ENCODE results near the gene FARP1.

Gene FARP1

GRCh38 chr13:98290261-98290660, 147.4 kb downstream of the FARP1 start:
- no peak for DNase-seq

- no peak for DNase-seq
Observed at GRCh38 chr13:98291658-98292057, 148.8 kb downstream of the FARP1 start.

GRCh38 chr13:98293103-98293502, 150.2 kb downstream of the FARP1 start:
- no peak for DNase-seq

GRCh38 chr13:98293570-98294142, 150.8 kb downstream of the FARP1 start:
- DNase-seq: no peak

DNA sequence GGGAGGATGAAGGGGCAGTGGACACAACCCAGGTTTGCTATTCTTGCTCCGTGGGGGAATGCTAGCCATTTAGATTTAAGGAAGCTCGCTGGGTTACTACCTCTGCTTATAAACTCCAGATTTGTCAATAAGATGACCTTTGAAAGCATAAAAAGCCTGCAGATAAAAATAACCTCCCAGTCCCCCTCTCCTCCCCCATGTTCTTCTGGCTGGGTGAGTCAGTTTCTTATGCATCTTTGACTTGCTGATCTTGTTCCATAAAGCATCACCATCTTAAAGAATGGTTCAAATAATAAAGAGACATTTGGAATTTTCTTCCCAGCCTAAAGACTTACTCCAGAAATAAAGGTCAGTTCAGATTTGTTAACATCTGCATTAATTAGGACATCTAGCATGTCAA, 152.5 kb downstream of the FARP1 start:
- DNase-seq: no peak

- DNase-seq: no peak
Observed at GRCh38 chr13:98297051-98297450, 154.2 kb downstream of the FARP1 start.

DNA sequence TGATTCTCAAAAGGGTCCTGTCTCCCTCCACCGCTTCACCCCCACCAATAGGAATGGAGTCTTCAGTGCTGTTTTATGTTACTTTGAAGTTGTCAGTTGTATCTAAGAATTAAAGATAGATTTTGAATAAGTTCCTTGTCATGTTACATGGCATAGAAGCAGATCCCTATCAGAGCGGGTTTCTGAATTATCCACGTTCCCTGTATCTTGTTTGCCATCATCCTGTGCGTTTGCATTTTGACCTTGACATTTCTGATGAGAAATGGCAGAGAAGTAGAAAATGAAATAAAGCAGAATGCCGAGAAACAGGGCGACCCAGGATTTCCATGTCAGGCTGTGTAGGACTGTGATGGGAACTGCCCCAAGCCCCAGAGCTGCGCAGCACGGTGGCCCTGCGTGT, 154.9 kb downstream of the FARP1 start:
- DNase-seq: no peak

DNA sequence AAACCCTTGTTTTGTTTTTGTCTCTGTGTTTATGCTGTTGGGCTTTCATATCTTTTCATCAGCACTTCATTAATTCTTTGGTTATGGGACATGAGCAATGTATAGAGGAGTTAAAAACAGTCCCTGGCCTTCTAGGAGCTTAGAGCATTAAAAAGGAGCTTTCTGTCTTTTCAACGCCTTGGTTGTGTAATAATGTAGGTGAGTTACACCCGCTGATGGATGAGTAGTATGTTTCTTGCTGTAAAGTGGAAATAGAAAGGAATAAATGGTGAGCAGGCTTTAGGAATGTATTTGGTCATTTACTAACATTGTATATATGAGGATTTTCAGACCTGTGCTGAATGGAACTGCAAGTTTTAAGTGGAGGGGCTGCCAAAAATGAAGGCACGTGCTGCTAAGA, 155.7 kb downstream of the FARP1 start:
- DNase-seq: no peak

- no peak for DNase-seq
Observed at GRCh38 chr13:98299235-98299965, 156.5 kb downstream of the FARP1 start.

DNA sequence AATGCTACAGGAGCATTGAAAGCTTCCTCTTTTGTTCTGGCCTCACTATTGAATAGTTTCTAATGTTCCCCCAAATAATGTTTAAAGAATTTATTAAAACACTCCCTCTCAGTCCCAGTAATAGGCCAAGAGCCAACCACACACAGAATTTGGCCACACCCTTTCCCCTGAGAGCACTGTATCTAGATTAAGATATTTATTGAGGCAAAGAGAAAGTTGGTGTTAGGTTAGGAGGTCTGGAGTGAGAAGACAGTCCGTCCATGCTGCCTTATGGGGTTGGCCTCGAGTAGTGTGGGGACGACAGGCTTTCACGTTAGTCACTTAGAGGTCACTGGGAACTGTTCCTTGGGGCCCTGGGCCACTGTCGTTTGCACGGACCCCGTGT, 157.1 kb downstream of the FARP1 start:
- DNase-seq: no peak

GRCh38 chr13:98300956-98301641, 158.2 kb downstream of the FARP1 start:
- DNase-seq: no peak

GRCh38 chr13:98301721-98302120, 158.8 kb downstream of the FARP1 start:
- DNase-seq: no peak

GRCh38 chr13:98303858-98304257, 161.0 kb downstream of the FARP1 start:
- no peak for DNase-seq

DNA sequence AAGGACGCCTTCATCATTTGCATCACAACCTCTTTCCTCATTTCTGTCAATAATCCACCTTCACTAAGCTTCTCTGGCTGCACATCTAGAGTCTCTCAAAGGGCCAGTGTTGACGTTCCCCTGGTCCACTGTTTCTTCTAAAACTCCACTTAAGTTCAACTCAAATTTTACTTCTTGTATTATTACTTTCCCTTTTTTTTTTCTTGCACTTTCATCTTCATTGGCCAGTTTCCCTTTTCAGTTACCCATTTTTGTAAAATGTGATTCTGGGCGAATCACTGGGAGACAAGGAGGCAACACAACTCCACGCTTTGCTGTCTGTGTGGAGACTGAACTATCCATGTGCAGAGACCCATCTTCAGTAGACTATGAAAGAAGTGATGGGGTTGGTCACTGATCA, 162.8 kb downstream of the FARP1 start:
- no peak for DNase-seq

DNA sequence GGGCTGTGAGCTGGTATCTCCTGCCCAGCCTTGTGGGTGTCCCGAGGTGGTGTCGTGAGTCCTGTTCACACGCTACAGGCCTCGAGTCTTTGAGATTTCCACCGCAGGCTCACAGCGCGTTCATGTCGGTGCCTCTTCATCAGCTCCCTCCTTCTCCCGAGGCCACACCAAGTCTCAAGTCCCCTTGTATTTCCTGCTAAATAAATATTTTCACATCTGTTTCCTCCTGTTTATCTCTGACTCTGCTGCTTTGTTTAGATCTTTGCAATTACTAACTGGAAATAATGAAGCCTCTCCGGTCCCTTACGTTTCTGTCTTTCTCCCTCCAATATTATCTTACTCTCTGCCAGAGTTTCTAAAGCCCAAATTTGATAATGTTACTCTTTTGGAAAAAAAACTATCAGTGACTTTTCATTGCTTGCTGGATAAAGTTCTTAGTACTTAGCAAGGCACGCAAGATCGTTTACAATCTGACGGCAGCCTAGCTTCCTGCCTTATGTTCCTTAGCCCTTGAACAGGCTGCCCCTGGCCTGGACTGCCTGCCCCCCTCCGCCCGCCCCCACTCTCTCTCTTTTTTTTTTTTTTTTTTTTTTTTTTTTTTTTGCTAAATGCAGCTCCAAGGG, 164.7 kb downstream of the FARP1 start:
- DNase-seq: no peak

- DNase-seq: no peak
Observed at GRCh38 chr13:98308086-98308911, 165.4 kb downstream of the FARP1 start.

- DNase-seq: no peak
Observed at GRCh38 chr13:98309569-98310335, 166.9 kb downstream of the FARP1 start.

GRCh38 chr13:98310485-98311199, 167.7 kb downstream of the FARP1 start:
- no peak for DNase-seq

- DNase-seq: no peak
Observed at GRCh38 chr13:98311200-98311548, 168.3 kb downstream of the FARP1 start.

DNA sequence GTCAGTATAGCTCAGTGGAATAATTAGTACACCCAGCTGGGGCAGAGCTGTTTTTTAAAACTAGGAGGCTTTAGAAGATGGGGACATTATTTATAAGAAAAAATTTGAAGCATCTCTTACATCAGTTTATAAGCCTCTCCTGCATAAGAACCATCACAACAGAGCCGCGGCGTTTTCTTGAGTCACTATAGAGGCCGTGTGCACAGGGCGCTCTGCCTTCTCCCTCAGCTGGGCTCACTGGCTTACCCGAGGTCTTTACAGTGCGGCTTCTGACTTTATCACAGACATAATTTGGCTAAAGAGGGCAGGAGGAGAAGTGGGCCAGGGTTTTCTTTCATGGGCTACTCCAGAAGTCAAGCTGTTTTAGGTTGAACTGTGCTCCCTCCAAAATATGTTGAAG, 169.7 kb downstream of the FARP1 start:
- DNase-seq: no peak

All from SW 1271 (cell line).